ENCODE data around the gene ZNF850.
A peak's percentile ranks its signal among the peaks of the same experiment; 100 is the strongest.

Gene ZNF850

DNA sequence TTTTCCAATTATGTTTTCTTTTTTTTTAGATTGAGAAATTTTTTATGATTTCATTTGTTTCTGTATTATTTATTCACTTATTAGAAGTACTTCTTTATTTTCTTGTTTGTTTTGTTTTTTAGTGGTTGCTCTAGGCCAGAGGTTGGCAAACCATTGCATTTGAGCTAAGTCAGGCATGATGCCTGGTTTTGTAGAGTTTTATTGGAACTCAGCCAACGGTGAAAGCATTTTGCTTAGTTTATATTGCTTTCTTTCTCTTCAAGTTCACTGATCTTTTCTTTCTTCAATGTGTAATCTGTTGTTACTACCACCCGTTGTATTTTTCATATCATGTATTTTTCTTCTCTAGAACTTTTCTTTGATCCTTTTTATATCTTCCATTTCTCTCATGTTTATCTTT lies 65.5 kb downstream of the ZNF850 start:
- no peak overlapping the region for H3K4me2 ChIP-seq (ENCODE audit: low read length)
- no peaks in the 10 kb centered on the region for H4K20me1 ChIP-seq (ENCODE audit: control insufficient read depth, insufficient read depth, low read depth, low read length)
- no peak overlapping the region for H3K4me3 ChIP-seq (ENCODE audit: low read length)
- H3K27ac ChIP-seq (ENCODE audit: low read depth, low read length) = no peak overlapping the region
- H3K79me2 ChIP-seq (ENCODE audit: control insufficient read depth, low read length) = peaks cover 7% of the 10 kb centered on the region; the same call in 1 of the 2 replicates
- no peaks in the 10 kb centered on the region for H3K4me1 ChIP-seq (ENCODE audit: control insufficient read depth, low read length)
- TF ChIP-seq EZH2phosphoT487 (IDR thresholded peaks at IDR 0.05; ENCODE audit: borderline replicate concordance, low read length) = no peak
- TF ChIP-seq, protein P1, sequence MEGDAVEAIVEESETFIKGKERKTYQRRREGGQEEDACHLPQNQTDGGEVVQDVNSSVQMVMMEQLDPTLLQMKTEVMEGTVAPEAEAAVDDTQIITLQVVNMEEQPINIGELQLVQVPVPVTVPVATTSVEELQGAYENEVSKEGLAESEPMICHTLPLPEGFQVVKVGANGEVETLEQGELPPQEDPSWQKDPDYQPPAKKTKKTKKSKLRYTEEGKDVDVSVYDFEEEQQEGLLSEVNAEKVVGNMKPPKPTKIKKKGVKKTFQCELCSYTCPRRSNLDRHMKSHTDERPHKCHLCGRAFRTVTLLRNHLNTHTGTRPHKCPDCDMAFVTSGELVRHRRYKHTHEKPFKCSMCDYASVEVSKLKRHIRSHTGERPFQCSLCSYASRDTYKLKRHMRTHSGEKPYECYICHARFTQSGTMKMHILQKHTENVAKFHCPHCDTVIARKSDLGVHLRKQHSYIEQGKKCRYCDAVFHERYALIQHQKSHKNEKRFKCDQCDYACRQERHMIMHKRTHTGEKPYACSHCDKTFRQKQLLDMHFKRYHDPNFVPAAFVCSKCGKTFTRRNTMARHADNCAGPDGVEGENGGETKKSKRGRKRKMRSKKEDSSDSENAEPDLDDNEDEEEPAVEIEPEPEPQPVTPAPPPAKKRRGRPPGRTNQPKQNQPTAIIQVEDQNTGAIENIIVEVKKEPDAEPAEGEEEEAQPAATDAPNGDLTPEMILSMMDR (IDR thresholded peaks at IDR 0.05; ENCODE audit: low read depth, low read length, poor library complexity, severe bottlenecking) = no peak
- H3F3A ChIP-seq (ENCODE audit: control insufficient read depth, insufficient read depth) = no peaks in the 10 kb centered on the region
- H3K36me3 ChIP-seq (ENCODE audit: control insufficient read depth, low read length) = peaks cover 5% of the 10 kb centered on the region
- H3K9me3 ChIP-seq (ENCODE audit: control insufficient read depth, insufficient read depth, low read length) = peaks cover 32% of the 10 kb centered on the region; the same call in 1 of the 2 replicates
- no peaks in the 10 kb centered on the region for H3K27me3 ChIP-seq (ENCODE audit: control insufficient read depth, low read length)
- no peaks in the 10 kb centered on the region for H3K9me2 ChIP-seq (replicated peaks; ENCODE audit: control insufficient read depth, low read length)

DNA sequence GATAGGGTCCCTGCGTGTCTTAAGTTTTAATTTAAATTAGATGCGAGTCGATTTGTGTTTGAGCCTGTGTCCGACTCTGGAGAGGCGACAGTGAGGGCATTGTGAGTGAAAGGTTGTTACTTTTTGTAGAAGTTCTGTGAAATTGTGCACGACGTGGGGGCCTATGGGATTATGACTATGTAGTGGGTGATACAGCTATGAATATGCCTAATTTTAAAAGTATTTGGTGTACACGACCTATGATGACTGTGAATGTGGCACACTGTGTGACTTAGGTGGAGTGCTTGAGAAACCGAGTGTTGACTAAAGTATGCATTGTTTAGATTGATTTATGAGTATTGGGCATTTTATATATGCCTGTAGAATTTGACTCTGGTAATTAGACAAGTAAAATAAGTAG lies 84.5 kb downstream of the ZNF850 start:
- Histone ChIP-seq H3K36me3 (ENCODE audit: control insufficient read depth, low read length) (peaks cover 38% of the 10 kb centered on the region), H3K4me3 (ENCODE audit: low read length) (peak overlapping the region; percentile 90), H3K79me2 (ENCODE audit: control insufficient read depth, low read length) (peaks cover 14% of the 10 kb centered on the region), H3K4me1 (ENCODE audit: control insufficient read depth, low read length) (peaks cover 19% of the 10 kb centered on the region), H3F3A (ENCODE audit: control insufficient read depth, insufficient read depth) (no peaks in the 10 kb centered on the region), H3K4me2 (ENCODE audit: low read length) (peak overlapping the region; percentile 96), H3K9me2 (replicated peaks; ENCODE audit: control insufficient read depth, low read length) (no peaks in the 10 kb centered on the region), H3K9me3 (ENCODE audit: control insufficient read depth, insufficient read depth, low read length) (peaks cover 40% of the 10 kb centered on the region), H3K27me3 (ENCODE audit: control insufficient read depth, low read length) (no peaks in the 10 kb centered on the region), H4K20me1 (ENCODE audit: control insufficient read depth, insufficient read depth, low read depth, low read length) (no peaks in the 10 kb centered on the region), H3K27ac (ENCODE audit: low read depth, low read length) (no peak overlapping the region)
- TF ChIP-seq EZH2phosphoT487 (IDR thresholded peaks at IDR 0.05; ENCODE audit: borderline replicate concordance, low read length) = no peak
- TF ChIP-seq, protein P1 (IDR thresholded peaks at IDR 0.05; ENCODE audit: low read depth, low read length, poor library complexity, severe bottlenecking) = no peak

DNA sequence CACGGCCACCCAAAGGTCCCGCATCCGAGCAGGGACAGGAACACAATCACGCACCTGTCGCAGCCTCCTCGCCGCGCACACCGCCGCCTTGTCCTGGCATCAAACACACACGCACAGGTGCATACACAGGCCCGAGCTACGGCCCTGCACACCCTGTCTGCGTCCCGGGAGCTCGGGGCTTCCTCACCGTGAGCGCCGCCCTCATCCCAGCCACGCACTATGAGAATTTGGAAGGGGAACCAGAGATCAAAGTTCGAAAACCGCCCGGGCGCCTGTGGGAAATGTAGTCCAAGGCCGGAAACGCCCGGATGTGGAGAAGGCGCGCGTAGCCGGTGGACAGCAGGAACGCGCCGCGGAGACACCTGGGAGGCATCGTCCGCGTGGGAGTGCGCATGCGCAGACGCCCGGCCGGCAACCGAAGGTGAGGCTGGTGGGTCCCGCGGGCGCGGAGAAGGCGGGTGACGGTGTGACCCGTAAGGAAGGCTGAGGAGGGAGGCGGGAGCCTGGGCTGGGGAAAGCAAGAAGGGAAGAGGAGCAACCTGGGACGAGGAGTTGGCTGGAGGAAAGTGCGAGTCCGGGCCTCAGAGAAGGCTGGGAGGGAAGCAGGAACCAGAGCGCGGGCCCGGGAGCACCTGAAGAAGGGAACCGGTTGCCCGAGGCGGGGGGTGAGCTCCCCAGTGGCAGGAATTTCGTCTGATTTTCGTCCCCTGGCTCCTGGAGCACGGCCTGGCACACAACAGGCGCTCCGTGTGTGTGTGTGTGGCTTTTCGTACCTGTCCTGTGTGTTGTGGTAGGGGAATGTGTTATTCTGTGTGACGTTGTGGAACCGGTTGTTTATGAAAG lies 85.2 kb downstream of the ZNF850 start, which contains the start of gene ZNF567:
Gene ZNF567, plus strand, starts transcription at position 399 of the 843 bp plus-strand sequence. CDS start 7,256 bp downstream, outside the sequence.
- H3K9me3 ChIP-seq (ENCODE audit: control insufficient read depth, insufficient read depth, low read length) = peaks cover 39% of the 10 kb centered on the region
- peak within 1 kb of the TSS; percentile 96 for H3K4me2 ChIP-seq (ENCODE audit: low read length)
- peaks cover 32% of the 10 kb centered on the region for H3K36me3 ChIP-seq (ENCODE audit: control insufficient read depth, low read length)
- no peaks in the 10 kb centered on the region for H3K9me2 ChIP-seq (replicated peaks; ENCODE audit: control insufficient read depth, low read length)
- H3K4me1 ChIP-seq (ENCODE audit: control insufficient read depth, low read length) = peaks cover 19% of the 10 kb centered on the region
- H3K4me3 ChIP-seq (ENCODE audit: low read length) = peak within 1 kb of the TSS; percentile 90
- H3K79me2 ChIP-seq (ENCODE audit: control insufficient read depth, low read length) = peaks cover 14% of the 10 kb centered on the region
- H3K27me3 ChIP-seq (ENCODE audit: control insufficient read depth, low read length) = no peaks in the 10 kb centered on the region
- no peak within 1 kb of the TSS for H3K27ac ChIP-seq (ENCODE audit: low read depth, low read length)
- no peaks in the 10 kb centered on the region for H3F3A ChIP-seq (ENCODE audit: control insufficient read depth, insufficient read depth)
- no peak for TF ChIP-seq EZH2phosphoT487 (IDR thresholded peaks at IDR 0.05; ENCODE audit: borderline replicate concordance, low read length)
- TF ChIP-seq, protein P1 (IDR thresholded peaks at IDR 0.05; ENCODE audit: low read depth, low read length, poor library complexity, severe bottlenecking) = no peak
- H4K20me1 ChIP-seq (ENCODE audit: control insufficient read depth, insufficient read depth, low read depth, low read length) = no peaks in the 10 kb centered on the region
